AG08395 (cell line): ENCODE data around the gene MIB1.
"Not testable (repeated sequence)": the region's sequence is repeated elsewhere in the genome, so short reads cannot be mapped to it uniquely, and the experiment has no call there.

ENCODE experiments used
- DNase-seq: peaks from one replicate; pipeline ENCODE4 v3.0.0; 2012; ENCODE audit warnings: mixed read lengths, low spot score

MIB1 gene

DNA sequence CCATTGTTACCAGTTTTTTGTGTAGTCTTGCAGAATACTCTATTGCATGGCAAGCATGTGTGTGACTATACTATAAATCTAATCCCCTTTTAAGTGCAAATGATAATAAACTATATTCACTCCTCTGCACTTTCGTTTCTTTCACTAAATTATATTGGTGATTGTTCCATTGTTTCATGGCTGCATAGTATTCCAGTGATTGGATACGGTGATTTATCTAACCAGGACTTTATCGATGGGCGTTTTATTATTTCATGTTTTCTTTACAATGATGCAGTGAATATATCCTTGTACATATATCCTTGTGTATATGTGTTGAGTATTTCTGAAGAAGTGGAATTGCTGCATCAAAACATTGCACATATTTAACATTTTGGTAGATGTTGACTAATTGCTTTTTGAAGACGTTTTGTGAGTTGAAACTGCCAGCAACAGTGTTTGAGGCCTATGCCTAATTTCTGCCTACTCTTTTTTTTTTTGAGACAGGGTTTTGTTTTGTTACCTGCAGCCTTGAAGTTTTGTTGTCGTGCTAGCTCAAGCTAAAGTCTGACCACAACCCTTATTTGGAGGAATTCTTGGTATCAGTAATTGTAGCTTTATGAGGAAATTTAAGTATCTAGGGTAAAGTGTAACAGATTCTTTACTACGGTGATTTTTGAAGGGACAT lies 2.7 kb downstream of the MIB1 start:
- no peak for DNase-seq

DNA sequence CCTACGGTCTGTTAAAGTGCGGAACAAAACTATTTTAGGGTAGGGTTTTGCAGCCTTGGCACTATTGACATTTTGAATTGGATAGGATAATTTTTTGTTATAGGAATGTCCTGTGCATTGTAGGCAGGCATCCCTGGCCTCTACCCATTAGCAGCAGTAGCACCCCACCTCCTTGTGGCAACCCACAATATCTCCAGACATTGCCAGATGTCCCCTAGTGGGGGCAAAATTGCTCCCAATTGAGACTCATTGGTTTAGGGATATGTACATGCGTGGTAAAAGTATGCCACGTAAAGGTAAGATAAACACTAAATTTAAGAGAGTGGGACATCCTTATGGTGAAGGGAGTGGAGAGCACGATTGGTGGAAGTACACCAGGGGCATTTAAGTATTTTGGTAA lies 4.6 kb downstream of the MIB1 start:
- DNase-seq = no peak

DNA sequence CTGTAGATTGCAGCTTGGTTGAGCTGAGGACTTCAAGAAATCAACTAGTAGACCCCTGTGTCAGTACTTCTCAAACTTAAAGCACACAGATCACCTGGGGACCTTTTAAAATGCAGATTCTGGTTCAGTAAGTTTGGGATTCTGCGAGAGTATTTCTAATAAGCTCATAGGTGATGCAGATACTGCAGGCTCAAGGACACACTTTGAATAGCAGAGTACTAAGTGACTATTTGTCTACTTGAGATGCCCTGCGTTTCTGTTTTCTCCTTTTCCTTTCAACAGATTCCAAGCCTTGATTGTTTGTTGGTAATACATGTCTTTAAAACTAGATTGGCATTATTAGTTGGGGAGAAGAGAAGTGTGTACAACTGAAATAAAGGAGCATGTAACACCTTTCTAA lies 6.7 kb downstream of the MIB1 start:
- DNase-seq = no peak

DNA sequence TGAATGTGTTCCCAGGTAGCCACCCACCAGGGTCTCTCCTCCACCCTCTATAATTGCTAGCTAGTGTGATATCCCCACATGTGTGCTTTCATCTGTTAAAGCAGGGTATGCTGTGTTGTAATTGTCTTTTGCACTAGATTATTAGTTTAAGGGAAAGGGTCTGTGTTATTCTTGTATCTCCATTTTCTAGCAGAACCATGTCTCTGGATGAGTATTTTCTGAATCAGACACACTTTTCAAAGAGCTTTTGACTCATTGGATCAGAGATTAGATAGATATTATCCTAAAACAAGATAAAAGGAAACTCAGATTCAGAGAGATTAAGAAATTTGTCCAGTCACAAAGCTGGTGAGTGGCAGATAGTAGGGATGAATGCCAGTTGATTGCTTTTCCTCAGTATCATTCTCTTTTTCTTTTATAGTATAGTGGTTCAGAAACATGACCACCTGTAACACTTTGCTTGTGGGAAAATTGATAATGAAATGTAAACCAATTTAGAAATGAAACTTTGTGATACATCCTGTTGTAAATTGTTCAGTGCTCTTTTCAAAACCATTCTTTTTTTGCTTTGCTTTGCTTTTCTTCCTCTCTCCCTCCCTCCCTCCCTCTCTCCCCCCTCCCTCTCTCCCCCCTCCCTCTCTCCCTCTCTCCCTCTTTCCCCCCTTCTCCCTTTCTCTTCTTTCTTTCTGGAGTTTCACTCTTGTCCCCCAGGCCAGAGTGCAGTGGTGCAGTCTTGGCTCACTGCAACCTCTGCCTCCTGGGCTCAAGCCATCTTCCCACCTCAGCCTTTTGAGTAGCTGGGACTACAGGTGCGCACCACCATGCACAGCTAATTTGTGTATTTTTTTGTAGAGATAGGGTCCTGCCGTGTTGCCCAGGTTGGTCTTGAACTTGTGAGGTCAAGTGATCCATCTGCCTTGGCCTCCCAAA lies 7.4 kb downstream of the MIB1 start:
- no peak for DNase-seq

DNA sequence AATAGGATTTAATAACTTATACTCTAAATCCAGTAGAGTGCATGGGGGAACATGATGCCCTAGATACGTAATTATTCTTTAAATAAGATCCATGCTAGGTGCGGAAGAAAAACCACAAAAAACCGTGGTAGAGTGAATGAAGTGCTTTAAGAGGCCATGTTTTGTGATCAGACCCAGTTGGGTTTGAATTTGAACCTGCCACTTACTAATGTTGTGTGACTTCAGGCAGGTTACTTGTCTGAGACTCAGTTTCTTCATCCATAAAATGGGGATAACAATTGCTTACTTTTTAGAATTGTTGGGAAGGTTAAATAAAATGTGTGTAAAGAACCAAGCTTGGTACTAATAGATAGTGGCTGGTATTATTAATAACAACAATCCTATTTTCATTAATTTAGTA lies 17.2 kb downstream of the MIB1 start:
- DNase-seq = no peak

DNA sequence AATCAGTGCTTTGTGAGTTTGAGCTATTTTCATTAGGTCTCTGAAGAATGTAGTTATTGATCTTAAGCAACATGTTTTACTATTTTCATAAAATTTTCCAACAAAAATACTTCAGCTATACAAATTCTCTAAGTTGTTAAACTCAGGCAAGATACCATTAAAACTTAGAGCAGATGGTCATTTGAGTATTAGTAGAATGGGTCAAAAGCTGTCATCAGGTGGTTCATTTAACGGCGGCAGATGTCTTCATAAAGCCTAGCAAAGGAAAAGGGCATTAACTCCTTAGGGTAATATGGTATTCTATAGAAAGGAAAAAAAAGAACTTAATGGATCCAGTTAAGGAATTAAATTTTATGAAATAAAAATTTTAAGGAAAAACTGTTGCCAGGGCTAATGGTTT lies 19.2 kb downstream of the MIB1 start:
- no peak for DNase-seq

DNA sequence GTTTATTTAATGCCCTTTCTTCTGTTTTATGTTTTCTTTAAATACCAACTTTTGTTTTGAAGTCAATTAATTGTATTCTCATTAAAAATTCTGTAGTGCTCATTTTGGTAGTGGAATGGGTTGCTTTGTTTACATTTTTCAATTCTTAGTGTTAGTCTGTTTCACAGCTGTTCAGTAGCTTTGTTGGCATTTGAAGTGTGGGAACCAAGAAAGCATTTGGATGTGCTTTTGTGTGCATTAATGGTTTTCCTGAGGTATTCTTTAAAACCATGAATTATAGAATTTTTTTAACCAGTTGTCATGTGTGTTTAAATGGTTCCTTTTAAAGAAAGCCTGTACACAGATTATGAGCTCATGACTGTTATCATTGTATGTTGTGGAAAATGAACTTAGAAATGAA lies 19.7 kb downstream of the MIB1 start:
- peak; percentile 9 for DNase-seq

DNA sequence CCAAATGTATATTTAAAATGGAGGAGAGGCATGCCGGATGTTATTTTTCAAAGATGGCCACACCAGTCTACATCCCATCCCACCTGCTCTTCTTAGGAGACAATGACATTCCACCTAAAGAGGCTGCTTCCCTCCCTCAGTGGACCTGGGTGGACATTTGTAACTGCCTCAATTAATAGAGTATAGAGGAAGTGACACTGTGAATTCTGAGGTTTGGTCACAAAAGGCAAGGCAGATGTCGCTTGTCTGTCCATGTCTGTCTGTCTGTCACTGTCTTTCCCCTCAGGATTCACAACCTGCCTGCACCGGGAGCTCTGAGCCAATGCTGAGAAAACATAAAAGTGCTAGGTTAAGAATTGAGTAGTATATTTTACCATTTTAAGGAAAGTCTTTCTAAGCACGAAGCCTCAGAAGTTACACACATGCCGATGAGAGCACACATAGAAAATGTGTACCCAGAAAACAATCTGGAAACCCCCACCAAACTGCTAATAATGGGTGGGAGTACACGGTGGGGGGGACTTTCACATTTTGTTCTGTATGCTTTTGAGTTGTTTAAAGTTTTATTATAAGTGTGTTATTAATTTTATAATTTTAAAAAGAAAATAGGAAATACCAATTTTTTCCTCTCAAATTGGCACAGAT lies 21.0 kb downstream of the MIB1 start:
- no peak for DNase-seq

DNA sequence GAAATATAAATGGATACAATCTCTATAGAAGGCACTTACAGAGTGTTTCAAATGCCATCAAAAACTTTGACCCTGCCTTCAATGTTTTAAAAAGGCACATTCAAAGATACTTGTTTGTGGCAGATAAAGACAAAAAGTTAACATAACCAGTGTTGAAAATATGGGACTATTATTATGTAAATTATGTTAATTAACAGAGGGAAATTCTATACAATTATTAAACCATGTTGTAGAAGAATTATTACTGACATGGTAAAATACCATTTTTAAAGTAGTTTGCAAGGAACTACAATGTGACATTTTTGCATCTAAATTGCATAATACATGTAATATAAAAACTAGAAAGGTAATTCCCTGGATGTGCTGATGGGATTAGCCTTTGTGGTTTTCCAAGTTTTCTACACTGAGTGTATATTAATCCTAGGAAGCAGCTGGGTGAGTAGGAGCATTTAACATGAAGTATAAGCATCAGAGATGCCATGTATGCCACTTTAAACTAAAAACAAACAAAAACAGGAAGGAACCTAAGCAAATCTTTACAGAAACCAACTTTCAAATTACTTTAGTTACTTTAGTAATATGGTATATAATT lies 21.7 kb downstream of the MIB1 start:
- DNase-seq = no peak

DNA sequence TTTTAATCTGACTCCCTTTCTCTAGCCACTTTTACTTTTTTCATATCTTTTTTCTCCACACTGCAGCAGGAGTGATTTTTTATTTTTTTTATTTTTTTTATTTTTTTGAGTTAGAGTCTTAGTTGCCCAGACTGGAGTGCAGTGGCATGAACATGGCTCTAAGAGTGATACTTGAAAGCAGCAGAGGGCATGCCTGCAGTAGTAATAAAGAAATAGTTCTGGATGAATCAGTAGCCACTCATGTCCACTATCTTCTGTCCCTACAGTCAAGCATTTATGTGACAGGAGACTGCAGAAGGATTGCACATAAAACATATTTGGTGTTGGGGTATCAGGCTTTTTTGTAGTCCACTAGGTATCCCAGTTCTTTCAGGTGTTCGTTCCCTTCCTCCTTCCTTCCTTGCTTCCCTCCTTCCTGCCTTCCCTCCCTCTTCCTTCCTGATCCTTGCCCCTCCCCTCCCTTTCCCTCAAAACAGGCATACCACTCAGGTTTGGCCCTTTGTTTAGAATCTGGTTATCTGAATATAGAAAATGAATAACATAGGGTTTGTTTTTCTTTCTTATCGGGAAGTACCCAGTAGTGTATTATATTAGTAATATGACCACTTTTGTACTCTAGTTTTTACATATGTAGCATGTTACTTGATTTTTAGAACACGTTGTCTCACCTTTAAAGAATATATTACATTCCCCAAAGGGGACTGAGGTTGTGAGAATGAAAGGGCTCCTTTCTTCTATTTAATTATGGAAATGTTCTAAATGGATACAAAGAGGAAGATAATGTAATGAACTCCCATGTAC lies 23.5 kb downstream of the MIB1 start:
- no peak for DNase-seq

DNA sequence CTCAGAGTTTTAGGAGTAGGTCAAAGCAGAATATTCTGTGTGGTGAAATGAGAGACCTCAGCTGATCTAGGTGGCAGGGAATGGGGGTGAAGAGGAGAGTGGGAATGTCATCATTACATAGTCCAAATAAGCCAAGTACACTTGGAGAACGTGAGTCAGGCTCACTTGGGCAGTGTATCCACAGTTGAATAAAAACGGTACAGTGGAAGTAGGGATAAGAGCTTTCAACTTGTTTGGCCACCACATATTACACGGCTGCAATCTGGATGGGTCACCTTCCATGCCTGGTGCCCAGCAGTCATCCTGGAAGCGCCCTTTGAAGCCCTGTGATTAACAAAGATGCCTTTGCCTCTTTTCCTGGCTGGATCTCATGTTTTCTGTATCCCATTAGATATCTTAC lies 28.6 kb downstream of the MIB1 start:
- DNase-seq = peak; percentile 19

DNA sequence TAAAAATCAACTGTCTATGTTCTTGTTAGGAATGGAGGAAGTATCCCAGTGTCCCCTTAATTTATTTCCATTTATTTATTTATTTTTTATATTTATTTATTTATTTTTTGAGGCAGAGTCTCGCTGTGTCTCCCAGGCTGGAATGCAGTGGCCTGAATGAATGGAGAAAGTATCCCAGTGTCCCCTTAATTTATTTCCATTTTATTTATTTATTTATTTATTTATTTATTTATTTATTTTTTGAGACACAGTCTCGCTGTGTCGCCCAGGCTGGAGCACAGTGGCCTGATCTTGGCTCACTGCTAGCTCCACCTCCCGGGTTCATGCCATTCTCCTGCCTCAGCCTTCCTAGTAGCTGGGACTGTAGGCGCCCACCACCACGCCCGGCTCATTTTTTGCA lies 34.1 kb downstream of the MIB1 start:
- no peak for DNase-seq

DNA sequence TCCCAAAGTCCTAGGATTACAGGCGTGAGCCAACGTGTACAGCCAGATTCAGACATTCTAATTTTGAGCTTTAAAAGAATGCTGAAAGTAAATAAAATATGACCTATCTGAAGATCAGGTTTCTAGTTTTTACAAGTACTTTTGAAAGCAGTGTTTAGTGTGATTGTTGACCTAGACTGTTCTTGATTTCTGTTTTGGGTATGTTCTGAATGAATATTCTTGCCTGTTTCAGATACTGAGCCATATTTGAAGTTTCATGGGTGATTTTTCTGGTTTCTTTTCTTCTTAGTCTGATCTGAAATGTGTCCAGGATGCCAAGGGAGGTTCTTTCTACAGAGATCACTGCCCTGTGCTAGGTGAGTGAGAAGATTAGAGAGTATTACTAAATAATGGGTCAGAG lies 37.2 kb downstream of the MIB1 start:
- no peak for DNase-seq

DNA sequence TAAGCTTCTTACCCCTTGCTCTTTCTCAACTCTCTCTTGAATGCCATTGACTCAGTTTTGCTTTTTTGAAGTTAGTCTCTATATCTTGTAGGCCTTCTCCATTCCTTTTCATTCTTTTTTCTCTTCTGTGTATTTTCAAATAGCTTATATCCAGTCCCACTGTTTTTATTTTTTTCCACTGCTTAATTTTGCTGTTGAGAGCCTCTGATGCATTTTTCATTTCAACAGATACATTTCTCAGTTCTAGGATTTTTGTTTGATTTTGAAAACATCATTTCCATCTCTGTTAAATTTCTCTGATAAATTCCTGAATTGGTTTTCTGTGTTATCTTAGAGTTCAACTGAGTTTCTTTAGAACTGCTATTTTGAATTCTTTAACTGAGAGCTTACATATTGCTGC lies 45.9 kb downstream of the MIB1 start:
- no peak for DNase-seq

DNA sequence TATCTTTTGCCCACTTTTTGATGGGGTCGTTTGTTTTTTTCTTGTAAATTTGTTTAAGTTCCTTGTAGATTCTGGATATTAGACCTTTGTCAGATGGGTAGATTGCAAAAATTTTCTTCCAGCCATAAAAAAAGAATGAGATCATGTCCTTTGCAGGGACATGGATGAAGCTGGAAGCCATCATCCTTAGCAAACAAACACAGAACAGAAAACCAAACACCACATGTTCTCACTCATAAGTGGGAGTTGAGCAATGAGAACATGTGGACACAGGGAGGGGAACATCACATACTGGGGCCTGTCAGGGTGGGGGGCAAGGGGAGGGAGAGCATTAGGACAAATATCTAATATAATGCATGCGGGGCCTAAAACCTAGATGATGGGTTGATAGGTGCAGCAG lies 55.5 kb downstream of the MIB1 start:
- not testable (repeated sequence) for DNase-seq

DNA sequence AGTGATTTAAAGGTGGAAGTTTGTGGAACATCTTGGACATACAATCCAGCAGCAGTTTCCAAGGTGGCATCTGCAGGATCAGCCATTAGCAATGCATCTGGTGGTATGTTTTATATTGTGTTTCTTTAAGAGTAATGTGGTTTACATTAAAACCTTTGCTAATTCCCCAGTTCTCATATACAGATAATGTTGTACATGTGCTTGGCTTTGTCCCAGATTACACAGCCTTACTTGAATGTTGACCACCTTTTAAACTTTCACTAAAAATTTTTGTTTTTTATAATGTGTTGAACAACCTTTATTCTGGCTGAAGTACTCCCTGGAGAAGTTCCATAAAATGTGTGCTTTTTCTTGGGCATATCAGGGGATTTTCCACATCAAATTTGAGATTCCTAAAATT lies 57.5 kb downstream of the MIB1 start:
- no peak for DNase-seq

DNA sequence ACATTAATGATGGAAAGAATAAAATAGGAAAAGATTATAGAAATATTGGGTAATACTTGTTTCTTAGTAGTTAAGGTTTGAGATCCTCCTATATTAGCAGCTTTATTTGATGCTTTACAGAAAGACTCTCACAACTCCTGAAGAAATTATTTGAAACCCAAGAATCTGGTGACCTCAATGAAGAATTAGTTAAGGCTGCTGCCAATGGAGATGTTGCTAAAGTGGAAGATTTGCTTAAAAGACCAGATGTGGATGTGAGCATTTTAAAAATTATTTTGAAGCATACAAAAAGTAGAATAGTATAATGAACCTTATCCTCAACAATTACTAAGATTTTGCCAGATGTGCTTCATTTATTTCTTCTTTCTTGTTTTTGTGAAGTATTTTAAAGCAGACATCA lies 59.1 kb downstream of the MIB1 start:
- no peak for DNase-seq

DNA sequence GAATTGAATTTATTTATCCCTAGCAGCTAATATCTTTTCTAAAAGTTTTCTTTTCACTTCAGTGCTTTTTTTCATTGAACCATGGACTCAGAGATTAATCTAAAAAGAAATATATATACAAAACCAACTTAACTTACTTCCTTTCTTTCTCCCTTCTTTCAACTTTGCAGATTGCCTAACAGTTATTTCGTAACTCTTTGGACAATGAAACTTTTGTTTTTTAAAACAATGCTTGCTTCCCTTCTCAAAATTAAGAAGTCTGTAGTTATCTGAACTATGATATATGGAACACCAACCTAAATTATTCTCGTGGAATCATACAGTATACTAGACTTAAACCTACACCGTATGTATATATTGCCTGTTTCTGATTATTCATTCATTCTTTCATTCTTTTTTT lies 62.9 kb downstream of the MIB1 start:
- DNase-seq = no peak

DNA sequence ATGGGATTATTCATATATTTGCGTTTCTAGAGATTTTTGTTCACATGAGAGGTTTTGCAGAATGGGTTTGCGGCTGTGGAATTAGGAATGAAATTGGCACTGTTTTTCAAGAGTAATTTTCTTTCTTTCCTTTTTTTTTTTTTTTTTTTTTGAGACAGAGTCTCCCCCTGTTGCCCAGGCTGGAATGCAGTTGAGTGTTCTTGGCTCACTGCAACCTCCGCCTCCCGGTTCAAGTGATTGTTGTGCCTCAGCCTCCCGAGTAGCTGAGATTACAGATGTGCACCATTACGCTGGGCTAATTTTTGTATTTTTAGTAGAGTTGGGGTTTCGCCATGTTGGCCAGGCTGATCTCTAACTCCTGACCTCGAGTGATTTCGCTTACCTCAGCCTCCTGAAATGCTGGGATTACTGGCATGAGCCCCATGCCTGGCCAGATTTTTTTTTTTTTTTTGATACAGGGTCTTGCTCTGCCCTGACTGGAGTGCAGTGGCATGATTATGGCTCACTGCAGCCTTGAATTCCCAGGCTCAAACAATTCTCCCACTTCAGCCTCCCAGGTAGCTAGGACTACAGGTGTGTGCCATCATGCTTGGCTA lies 65.3 kb downstream of the MIB1 start:
- no peak for DNase-seq

DNA sequence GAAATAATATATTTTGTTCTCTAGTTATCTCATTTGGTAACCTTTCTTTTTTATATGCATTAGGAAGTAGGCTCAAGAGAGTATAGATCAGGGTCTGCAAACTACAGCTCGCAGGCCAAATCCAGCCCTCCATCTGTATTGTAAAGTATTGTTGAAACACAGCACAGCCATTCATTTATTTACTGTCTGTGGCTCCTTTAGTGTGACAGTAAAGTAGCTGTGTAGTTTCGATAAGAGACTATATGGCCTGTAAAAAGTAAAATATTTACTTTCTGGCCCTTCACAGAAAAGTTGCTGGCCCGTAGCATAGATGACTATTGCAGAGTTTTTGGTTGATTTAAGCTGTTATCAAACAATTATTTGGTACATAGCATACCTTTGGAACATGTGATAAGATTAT lies 67.6 kb downstream of the MIB1 start:
- DNase-seq = no peak

DNA sequence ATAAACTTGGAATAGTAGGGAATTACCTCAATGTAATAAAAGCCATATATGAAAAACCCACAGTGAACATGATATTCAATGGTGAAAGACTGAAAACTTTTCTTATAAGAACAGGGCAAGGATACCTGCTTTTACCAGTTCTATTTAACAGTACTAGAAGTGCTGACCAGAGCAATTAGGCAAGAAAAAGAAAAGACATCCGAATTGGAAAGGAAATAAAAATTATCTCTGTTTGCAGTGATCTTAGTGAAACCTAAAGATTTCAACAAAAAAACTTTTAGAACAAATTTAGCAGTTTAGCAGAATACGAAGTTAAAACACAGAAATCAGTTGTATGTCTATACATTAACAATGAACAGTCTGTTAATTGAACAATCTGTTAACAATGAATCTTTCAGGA lies 69.1 kb downstream of the MIB1 start:
- no peak for DNase-seq

DNA sequence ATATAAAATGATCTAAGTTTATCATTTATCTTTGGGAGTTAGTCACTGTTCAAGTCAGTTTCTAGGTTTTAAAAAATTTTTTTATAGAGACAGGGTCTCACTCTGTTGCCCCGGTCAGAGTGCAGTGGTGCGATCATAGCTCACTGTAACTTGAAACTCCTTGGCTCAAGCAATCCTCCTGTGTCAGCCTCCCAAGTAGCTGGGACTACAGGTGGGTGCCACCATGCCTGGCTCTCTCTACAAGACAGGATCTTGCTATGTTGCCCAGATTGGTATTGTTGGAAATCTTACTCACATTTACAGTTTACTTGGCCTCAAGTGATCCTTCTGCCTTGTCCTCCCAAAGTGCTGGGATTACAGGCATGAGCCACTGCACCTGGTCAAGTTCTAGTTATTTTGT lies 74.5 kb downstream of the MIB1 start:
- no peak for DNase-seq
